H1 (cell line): ENCODE results near the gene CACNA1D. TPM values are rescaled to one million over a fixed set of nuclear protein-coding genes. Genes with fewer than 3 reads are reported as not detected.
A peak's percentile ranks its signal among the peaks of the same experiment; 100 is the strongest.

Source experiments
- CTCF ChIA-PET: fragments of 300-600 bp; sonication (Branson Sonifier 250); formaldehyde crosslinking; loops from one replicate; lab custom pipeline; 2021; ENCODE audit not compliant: partially characterized antibody; lab: Charles Lee
- POLR2A ChIA-PET: fragments of 300-600 bp; sonication (Branson Sonifier 250); formaldehyde crosslinking; loops from one replicate; lab custom pipeline; 2021; ENCODE audit warnings: inconsistent platforms; ENCODE audit not compliant: partially characterized antibody; lab: Charles Lee
- DNase-seq, 2 experiments: peaks; one replicate each; pipeline versions ENCODE4 v3.0.0 to v3.0.0-alpha.2; 2010 to 2022; ENCODE audit warnings: low spot score in 2 of 2, low read depth in 1 of 2, mixed read lengths in 1 of 2
- FAIRE-seq: peaks from 2 replicates; lab custom pipeline; 2011; peaks lifted over from hg19 to GRCh38; lab: Jason Lieb, UNC
- H2AFZ ChIP-seq: 2 replicates; pipeline ENCODE4 v1.8.1; 2012; ENCODE audit warnings: low read length, inconsistent platforms
- H2AK5ac ChIP-seq: 2 replicates; pipeline ENCODE4 v1.6.1; 2013; ENCODE audit warnings: low read depth, low read length
- H2BK120ac ChIP-seq: replicated peaks from 2 replicates; pipeline ENCODE3; 2013; ENCODE audit warnings: low read depth, low read length, inconsistent platforms
- H2BK12ac ChIP-seq: 2 replicates; pipeline ENCODE4 v1.6.1; 2013; ENCODE audit warnings: low read depth, low read length
- H2BK15ac ChIP-seq: 2 replicates; pipeline ENCODE4 v1.6.1; 2013; ENCODE audit warnings: low read length
- H2BK20ac ChIP-seq: 2 replicates; pipeline ENCODE4 v1.6.1; 2013; ENCODE audit warnings: low read length
- H2BK5ac ChIP-seq: 2 replicates; pipeline ENCODE4 v1.6.1; 2013; ENCODE audit warnings: low read depth, low read length
- H3K14ac ChIP-seq: 2 replicates; pipeline ENCODE4 v1.6.1; 2013; ENCODE audit warnings: inconsistent platforms; ENCODE audit not compliant: insufficient read length
- H3K18ac ChIP-seq: 2 replicates; pipeline ENCODE4 v1.6.1; 2013; ENCODE audit warnings: low read length; ENCODE audit errors: extremely low read depth
- H3K23ac ChIP-seq: 2 replicates; pipeline ENCODE4 v1.6.1; 2013; ENCODE audit warnings: inconsistent platforms; ENCODE audit not compliant: insufficient read length
- H3K23me2 ChIP-seq: 2 replicates; pipeline ENCODE4 v1.6.1; 2013; ENCODE audit warnings: low read depth, low read length
- H3K27ac ChIP-seq: 2 replicates; pipeline ENCODE4 v1.6.1; 2011; ENCODE audit warnings: low read depth, low read length, inconsistent platforms
- H3K27me3 ChIP-seq, 4 experiments: replicated peaks in 1 of 4; 1 replicate in 1 of 4; 2 replicates in 3 of 4; pipeline versions ENCODE4 v1.6.1 to v1.8.1; 2011 to 2013; ENCODE audit warnings: low read length in 3 of 4, mild to moderate bottlenecking in 3 of 4, inconsistent platforms in 2 of 4, mixed read lengths in 2 of 4, moderate library complexity in 1 of 4; ENCODE audit not compliant: control insufficient read depth in 3 of 4, insufficient read depth in 3 of 4; ENCODE audit errors: extremely low read depth in 1 of 4
- H3K36me3 ChIP-seq, 4 experiments: 2 replicates each; pipeline versions ENCODE4 v1.6.1 to v1.8.1; 2011 to 2013; ENCODE audit warnings: mild to moderate bottlenecking in 4 of 4, low read length in 3 of 4, moderate library complexity in 2 of 4, control low read depth in 1 of 4, inconsistent platforms in 1 of 4; ENCODE audit not compliant: insufficient read depth in 4 of 4, control insufficient read depth in 2 of 4
- H3K4ac ChIP-seq: replicated peaks from 2 replicates; pipeline ENCODE3; 2013; ENCODE audit warnings: low read length, low read depth, mixed read lengths, inconsistent platforms; ENCODE audit not compliant: insufficient read length
- H3K4me1 ChIP-seq, 4 experiments: replicated peaks in 1 of 4; 1 replicate in 1 of 4; 2 replicates in 3 of 4; pipeline versions ENCODE4 v1.6.1 to v1.8.1; 2011 to 2013; ENCODE audit warnings: low read length in 3 of 4, inconsistent platforms in 2 of 4, mixed read lengths in 1 of 4; ENCODE audit not compliant: insufficient read depth in 4 of 4, control insufficient read depth in 3 of 4
- H3K4me2 ChIP-seq, 2 experiments: 2 replicates each; pipeline versions ENCODE4 v1.6.1 to v1.8.1; 2011 to 2013; ENCODE audit warnings: low read depth in 2 of 2, low read length in 2 of 2, control low read depth in 1 of 2, inconsistent platforms in 1 of 2, mild to moderate bottlenecking in 1 of 2; ENCODE audit not compliant: insufficient read depth in 1 of 2
- H3K4me3 ChIP-seq, 4 experiments: fragments of 200-600, 300-600 bp in 1 of 4; sonication (generic), shearing (Covaris generic), sonication (Bioruptor Twin) in 1 of 4; 2 replicates each; pipeline versions ENCODE4 v1.5.1 to v1.8.1; 2011 to 2016; ENCODE audit warnings: low read length in 4 of 4, low read depth in 3 of 4, control low read depth in 2 of 4, inconsistent platforms in 2 of 4, mild to moderate bottlenecking in 2 of 4, mixed read lengths in 1 of 4, moderate library complexity in 1 of 4; ENCODE audit not compliant: insufficient read depth in 2 of 4; ENCODE audit errors: extremely low read depth in 1 of 4
- H3K56ac ChIP-seq: replicated peaks from 2 replicates; pipeline ENCODE3; 2013; ENCODE audit warnings: low read depth, mild to moderate bottlenecking, mixed read lengths, low read length, inconsistent platforms; ENCODE audit not compliant: insufficient read length
- H3K79me1 ChIP-seq: 2 replicates; pipeline ENCODE4 v1.6.1; 2013; ENCODE audit warnings: low read depth, low read length, control low read depth
- H3K79me2 ChIP-seq, 2 experiments: 2 replicates each; pipeline versions ENCODE4 v1.6.1 to v1.8.1; 2012 to 2013; ENCODE audit warnings: low read length in 2 of 2, mild to moderate bottlenecking in 2 of 2, inconsistent platforms in 1 of 2; ENCODE audit not compliant: insufficient read depth in 2 of 2, control insufficient read depth in 1 of 2
- H3K9ac ChIP-seq, 4 experiments: replicated peaks in 1 of 4; 1 replicate in 1 of 4; 2 replicates in 3 of 4; pipeline versions ENCODE4 v1.6.1 to v1.8.1; 2011 to 2013; ENCODE audit warnings: low read depth in 3 of 4, low read length in 3 of 4, control low read depth in 2 of 4, mild to moderate bottlenecking in 2 of 4, moderate library complexity in 2 of 4, inconsistent platforms in 1 of 4; ENCODE audit errors: extremely low read depth in 1 of 4
- H3K9me3 ChIP-seq, 2 experiments: 2 replicates each; pipeline versions ENCODE4 v1.6.1 to v1.8.1; 2012 to 2013; ENCODE audit warnings: mild to moderate bottlenecking in 2 of 2, moderate library complexity in 2 of 2, control low read depth in 1 of 2, inconsistent platforms in 1 of 2, low read depth in 1 of 2, low read length in 1 of 2, mixed read lengths in 1 of 2; ENCODE audit not compliant: insufficient read depth in 2 of 2
- H4K20me1 ChIP-seq, 2 experiments: replicated peaks in 1 of 2; 2 replicates each; pipeline versions ENCODE3 to v1.8.1; 2011 to 2013; ENCODE audit warnings: inconsistent platforms in 2 of 2, low read length in 2 of 2, mild to moderate bottlenecking in 1 of 2; ENCODE audit not compliant: insufficient read depth in 2 of 2, control insufficient read depth in 1 of 2
- H4K5ac ChIP-seq: 2 replicates; pipeline ENCODE4 v1.6.1; 2013; ENCODE audit warnings: low read length, low read depth, mixed read lengths, inconsistent platforms; ENCODE audit not compliant: insufficient read length
- H4K8ac ChIP-seq: 2 replicates; pipeline ENCODE4 v1.8.0; 2013; ENCODE audit warnings: mild to moderate bottlenecking, moderate library complexity, low read length, inconsistent platforms; ENCODE audit not compliant: insufficient read depth; ENCODE audit errors: extremely low read depth
- H4K91ac ChIP-seq: replicated peaks from 2 replicates; pipeline ENCODE3; 2013; ENCODE audit warnings: low read length, mixed read lengths, inconsistent platforms; ENCODE audit not compliant: insufficient read length
- BCL11A ChIP-seq, 2 experiments: IDR thresholded peaks; one replicate each; pipeline ENCODE4 v1.6.1; 2011; ENCODE audit warnings: low read depth in 2 of 2, low read length in 2 of 2, mild to moderate bottlenecking in 2 of 2
- CBX8 ChIP-seq: fragments of 300-800, 300-1000 bp; sonication (generic); IDR thresholded peaks from 2 replicates; pipeline ENCODE4 v1.7.1; 2016; ENCODE audit warnings: low read depth, low read length, borderline replicate concordance
- CREB1 ChIP-seq: IDR thresholded peaks from 2 replicates; pipeline ENCODE4 v1.6.1; 2012; ENCODE audit warnings: inconsistent platforms
- CTBP2 ChIP-seq: IDR thresholded peaks from 2 replicates; pipeline ENCODE4 v1.7.0; 2011; ENCODE audit warnings: borderline replicate concordance, mild to moderate bottlenecking, moderate library complexity, mixed read lengths, low read length; ENCODE audit not compliant: insufficient read depth, insufficient read length
- FOSL1 ChIP-seq: IDR thresholded peaks from 2 replicates; pipeline ENCODE4 v1.6.1; 2011; ENCODE audit warnings: mild to moderate bottlenecking, low read depth, low read length, moderate library complexity; ENCODE audit not compliant: insufficient read depth
- JUN ChIP-seq: IDR thresholded peaks from 2 replicates; pipeline ENCODE4 v1.6.1; 2011; ENCODE audit warnings: low read depth, mild to moderate bottlenecking, improper control_type of control experiment, low read length
- MAX ChIP-seq: IDR thresholded peaks from 2 replicates; pipeline ENCODE4 v1.6.1; 2012; ENCODE audit warnings: inconsistent platforms
- NANOG ChIP-seq: IDR thresholded peaks from 2 replicates; pipeline ENCODE4 v1.6.1; 2011; ENCODE audit warnings: low read length, low read depth, mild to moderate bottlenecking, inconsistent platforms; ENCODE audit not compliant: insufficient read depth, poor library complexity, severe bottlenecking
- PHF8 ChIP-seq: fragments of 200-600 bp; sonication (generic); conservative IDR thresholded peaks from 2 replicates; pipeline ENCODE4 v1.7.1; 2012; ENCODE audit warnings: low read depth, mild to moderate bottlenecking, inconsistent platforms, low read length, moderate library complexity
- SAP30 ChIP-seq: fragments of 300-600 bp; sonication (generic); IDR thresholded peaks from 2 replicates; pipeline ENCODE4 v1.7.1; 2012; ENCODE audit warnings: low read length, moderate library complexity, mild to moderate bottlenecking, inconsistent platforms; ENCODE audit not compliant: insufficient read depth, insufficient replicate concordance
- SIN3A ChIP-seq, 2 experiments: IDR thresholded peaks in 1 of 2; conservative IDR thresholded peaks in 1 of 2; 2 replicates each; pipeline ENCODE4 v1.6.1; 2011 to 2012; ENCODE audit warnings: low read length in 2 of 2, improper control_type of control experiment in 1 of 2, low read depth in 1 of 2, mild to moderate bottlenecking in 1 of 2
- SUZ12 ChIP-seq: fragments of 200-600 bp; sonication (generic); IDR thresholded peaks from 2 replicates; pipeline ENCODE4 v1.6.1; 2012; ENCODE audit warnings: mild to moderate bottlenecking, inconsistent platforms, low read length, moderate library complexity, mixed read lengths
- TAF7 ChIP-seq: optimal IDR thresholded peaks from 2 replicates; pipeline ENCODE3; 2011; ENCODE audit warnings: low read depth, mild to moderate bottlenecking, inconsistent platforms, low read length, moderate library complexity, borderline replicate concordance
- WGBS, 2 experiments: shearing (Covaris generic) in 1 of 2; methylation state at CpG; one replicate each; pipeline versions ENCODE4 v1.1.6 to v1.1.7; 2013 to 2015; ENCODE audit warnings: low lambda C conversion rate in 2 of 2, mixed read lengths in 2 of 2, inconsistent platforms in 1 of 2, low coverage in 1 of 2, missing lambda C conversion rate in 1 of 2; ENCODE audit not compliant: insufficient replicate concordance in 2 of 2, insufficient coverage in 1 of 2, insufficient read length in 1 of 2; ENCODE audit errors: extremely low coverage in 1 of 2, missing lambda C conversion rate in 1 of 2; 5-methylcytosine and 5-hydroxymethylcytosine counted together
- polyA plus RNA-seq, 7 experiments: library from polyadenylated mRNA; depleted of rRNA in 3 of 7; stranded (reverse) in 5 of 7; unstranded in 2 of 7; fragments of >200 nt in 5 of 7; fragments of 200-250 nt in 2 of 7; gene quantifications; 1 replicate in 5 of 7; 2 replicates in 1 of 7; 4 replicates in 1 of 7; pipeline versions ENCODE4 v1.2.1 to v1.2.3, GENCODE V29; 2011 to 2013; ENCODE audit warnings: missing spikeins in 2 of 7, mixed read lengths in 2 of 7
- total RNA-seq: library from RNA; stranded (reverse); fragmentation: NEBNext Ultra II Directional; extraction: Animal tissue kit (Norgen Biotek cat#: 25700); gene quantifications from 2 replicates; pipeline ENCODE4 v1.2.1, GENCODE V29; 2021

CACNA1D gene
- total and polyA plus RNA-seq, 2 of the 8 experiments (the other 6 are each of a cell fraction or from before 2014, with no cell fraction given) = 2.0 to 2.9 TPM

- Histone ChIP-seq H3K18ac (no peak overlapping the region), H3K9ac (no peak overlapping the region), H2BK12ac (no peak overlapping the region), H2BK5ac (no peak overlapping the region), H3K79me1 (no peaks in the 10 kb centered on the region), H3K4ac (no peak overlapping the region), H2AK5ac (no peak overlapping the region), H3K4me3 (no peak overlapping the region), H3K27me3 (no peaks in the 10 kb centered on the region), H3K79me2 (no peaks in the 10 kb centered on the region), H3K36me3 (no peaks in the 10 kb centered on the region), H3K4me2 (no peak overlapping the region), H4K8ac (no peak overlapping the region), H3K9me3 (no peaks in the 10 kb centered on the region), H4K5ac (no peak overlapping the region), H3K56ac (peak overlapping the region; percentile 37), H2AFZ (no peak overlapping the region), H3K14ac (no peak overlapping the region), H3K23me2 (no peaks in the 10 kb centered on the region), H3K4me1 (peaks cover 0 to 5% (median 1%) of the 10 kb centered on the region in 4 experiments; a peak in 3 of 7 replicates), H3K27ac (no peak overlapping the region), H4K91ac (no peak overlapping the region), H3K23ac (no peak overlapping the region), H2BK120ac (no peak overlapping the region), H2BK15ac (no peak overlapping the region), H2BK20ac (no peak overlapping the region), H4K20me1 (no peaks in the 10 kb centered on the region)
- DNase-seq (no peak), FAIRE-seq (no peak)
- 85% methylated on average over 8 of the region's 8 CpGs; no CpG with 5 or more reads in 1 of the 2 experiments for WGBS, 2 experiments
- ChIA-PET POLR2A (interaction anchor here (1.1 kb wide), 1 partner anchor 38 kb away, joined by 3 read pairs; no protein-coding TSS in a partner anchor), CTCF (interaction anchor here (0.6 to 1.4 kb wide), 3 partner anchors 11 to 119 kb away, joined by 3 to 4 read pairs (median 3); no protein-coding TSS in a partner anchor)
- TF ChIP-seq SUZ12 = no peak
- TF ChIP-seq TAF7 = no peak
- TF ChIP-seq CBX8 = no peak
- no peak for TF ChIP-seq MAX
- TF ChIP-seq JUN = no peak
- no peak for TF ChIP-seq SAP30
- TF ChIP-seq FOSL1 = no peak
- TF ChIP-seq PHF8 = no peak
- no peak for TF ChIP-seq NANOG
- no peak for TF ChIP-seq CREB1
- no peak for TF ChIP-seq BCL11A (IDR thresholded peaks at IDR 0.05; ENCODE audit: low read depth in 2 of 2, low read length in 2 of 2)
- no peak for TF ChIP-seq SIN3A (conservative IDR thresholded peaks at IDR 0.05 in 1 of 2, IDR thresholded peaks at IDR 0.05 in 1 of 2; ENCODE audit: low read depth in 1 of 2, low read length in 2 of 2)
- no peak for TF ChIP-seq CTBP2
Observed at GRCh38 chr3:53798144-53798543, 303.7 kb downstream of the CACNA1D start.
